Large intestine (tissue), 3 donors: Measurements from ENCODE around the gene RP9. TPM values are rescaled to one million over a fixed set of nuclear protein-coding genes. Genes with fewer than 3 reads are reported as not detected.

Experiments used
- DNase-seq, 2 donors: peaks; one replicate each; pipeline versions ENCODE4 v3.0.0 to v3.0.0-alpha.2; 2013
- H3K27ac ChIP-seq: one replicate; pipeline ENCODE4 v1.5.1; 2013; ENCODE audit warnings: low read length
- H3K27me3 ChIP-seq: 2 replicates; pipeline ENCODE4 v1.6.1; 2013; ENCODE audit warnings: low read length; ENCODE audit not compliant: control insufficient read depth, insufficient read depth
- H3K36me3 ChIP-seq: 2 replicates; pipeline ENCODE4 v1.6.1; 2013; ENCODE audit warnings: low read length; ENCODE audit not compliant: control insufficient read depth, insufficient read depth
- H3K4me1 ChIP-seq: one replicate; pipeline ENCODE4 v1.6.1; 2013; ENCODE audit warnings: low read length; ENCODE audit not compliant: control insufficient read depth, insufficient read depth
- H3K4me3 ChIP-seq: one replicate; pipeline ENCODE4 v1.5.1; 2013; ENCODE audit warnings: low read length
- H3K9me3 ChIP-seq: one replicate; pipeline ENCODE4 v1.6.1; 2013; ENCODE audit warnings: mild to moderate bottlenecking, low read depth, low read length, moderate library complexity; ENCODE audit not compliant: control insufficient read depth
- WGBS: methylation state at CpG from one replicate; pipeline ENCODE4 v1.1.5; 2013; ENCODE audit warnings: low lambda C conversion rate; ENCODE audit not compliant: insufficient coverage; 5-methylcytosine and 5-hydroxymethylcytosine counted together
- polyA plus RNA-seq: library from polyadenylated mRNA; unstranded; fragments of 120-200 nt; gene quantifications from one replicate; pipeline ENCODE4 v1.2.1, GENCODE V29; 2013

RP9 gene
- polyA plus RNA-seq, 1 donor: 19.3 TPM

DNA sequence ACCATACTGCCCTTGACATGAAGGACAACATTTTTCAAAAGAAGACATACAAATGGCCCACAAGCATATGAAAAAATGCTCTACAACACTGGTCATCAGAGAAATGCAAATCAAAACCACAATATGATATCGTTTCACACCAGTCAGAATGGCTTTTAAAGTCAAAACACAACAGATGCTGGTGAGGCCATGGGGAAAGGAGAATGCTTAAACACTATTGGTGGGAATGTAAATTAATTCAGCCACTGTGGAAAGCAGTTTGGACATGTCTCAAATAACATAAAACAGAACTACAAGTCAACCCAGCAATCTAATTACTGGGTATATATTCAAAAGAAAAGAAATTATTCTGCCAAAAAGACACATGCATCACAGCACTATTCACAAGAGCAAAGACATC is 42.4 kb downstream of the RP9 start:
- DNase-seq: no peak
- no CpG with 5 or more reads among the region's 1 CpG for WGBS
- Histone ChIP-seq H3K36me3 (no peaks in the 10 kb centered on the region), H3K27ac (no peak overlapping the region), H3K9me3 (peaks cover 18% of the 10 kb centered on the region), H3K4me3 (no peak overlapping the region), H3K4me1 (no peaks in the 10 kb centered on the region), H3K27me3 (no peaks in the 10 kb centered on the region)

DNA sequence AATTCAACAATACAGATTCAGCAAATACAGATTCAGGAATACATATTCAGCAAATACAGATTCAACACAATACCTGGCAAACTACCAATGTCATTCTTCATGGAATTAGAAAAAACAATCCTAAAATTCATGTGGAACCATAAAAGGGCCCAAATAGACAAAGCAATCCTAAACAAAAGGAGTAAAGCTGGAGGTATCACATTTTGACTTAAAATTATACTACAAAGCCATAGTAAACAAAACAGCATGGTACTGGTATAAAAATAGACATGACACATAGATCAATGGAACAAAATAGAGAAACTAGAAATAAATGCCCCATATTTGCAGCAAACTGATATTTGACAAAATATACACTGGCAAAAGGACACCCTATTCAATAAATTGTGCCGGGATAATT is 43.2 kb downstream of the RP9 start:
- no peak for DNase-seq
- Histone ChIP-seq H3K27me3 (no peaks in the 10 kb centered on the region), H3K27ac (no peak overlapping the region), H3K9me3 (peaks cover 18% of the 10 kb centered on the region), H3K4me3 (no peak overlapping the region), H3K36me3 (no peaks in the 10 kb centered on the region), H3K4me1 (peaks cover 2% of the 10 kb centered on the region)
- WGBS: 100% methylated on average over 1 of the region's 1 CpG

DNA sequence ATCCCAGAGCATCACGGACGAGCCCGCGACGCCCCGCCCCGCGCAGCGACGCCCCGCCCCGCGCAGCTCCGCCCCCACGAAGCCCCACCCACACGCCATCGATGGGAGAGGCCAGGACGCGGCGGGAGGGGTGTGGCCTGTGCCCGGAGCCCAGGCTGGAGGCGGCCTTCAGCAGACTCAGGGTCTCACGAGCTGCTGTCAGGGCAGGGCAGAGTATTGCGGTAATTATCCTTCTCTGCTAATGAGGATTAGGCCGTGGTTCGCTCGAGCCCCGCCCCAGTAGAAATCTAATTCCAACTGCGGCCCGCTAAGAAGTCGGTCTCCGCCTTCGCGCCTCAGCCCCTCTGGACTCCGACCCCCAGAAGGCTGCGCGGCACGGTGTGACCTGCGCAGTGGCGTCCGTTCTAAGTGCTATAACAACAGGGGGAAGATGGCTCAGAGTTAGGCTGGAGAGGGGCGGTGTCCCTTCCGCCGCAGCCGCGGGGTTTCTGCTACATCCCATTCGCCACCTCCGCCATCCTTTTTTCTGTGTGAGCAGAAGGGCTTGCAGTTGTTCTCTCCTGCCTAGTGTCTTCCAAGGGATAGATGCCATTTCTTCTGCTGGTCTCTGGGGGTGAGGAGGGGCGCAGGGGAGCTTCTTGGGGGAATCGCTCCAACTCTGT is 46.3 kb downstream of the RP9 start:
- DNase-seq: peak; percentile 96 to 99
- Histone ChIP-seq H3K36me3 (no peaks in the 10 kb centered on the region), H3K27me3 (no peaks in the 10 kb centered on the region), H3K27ac (peak overlapping the region; percentile 98), H3K9me3 (peaks cover 11% of the 10 kb centered on the region), H3K4me1 (peaks cover 2% of the 10 kb centered on the region), H3K4me3 (peak overlapping the region; percentile 62)
- WGBS: no CpG with 5 or more reads among the region's 50 CpGs

DNA sequence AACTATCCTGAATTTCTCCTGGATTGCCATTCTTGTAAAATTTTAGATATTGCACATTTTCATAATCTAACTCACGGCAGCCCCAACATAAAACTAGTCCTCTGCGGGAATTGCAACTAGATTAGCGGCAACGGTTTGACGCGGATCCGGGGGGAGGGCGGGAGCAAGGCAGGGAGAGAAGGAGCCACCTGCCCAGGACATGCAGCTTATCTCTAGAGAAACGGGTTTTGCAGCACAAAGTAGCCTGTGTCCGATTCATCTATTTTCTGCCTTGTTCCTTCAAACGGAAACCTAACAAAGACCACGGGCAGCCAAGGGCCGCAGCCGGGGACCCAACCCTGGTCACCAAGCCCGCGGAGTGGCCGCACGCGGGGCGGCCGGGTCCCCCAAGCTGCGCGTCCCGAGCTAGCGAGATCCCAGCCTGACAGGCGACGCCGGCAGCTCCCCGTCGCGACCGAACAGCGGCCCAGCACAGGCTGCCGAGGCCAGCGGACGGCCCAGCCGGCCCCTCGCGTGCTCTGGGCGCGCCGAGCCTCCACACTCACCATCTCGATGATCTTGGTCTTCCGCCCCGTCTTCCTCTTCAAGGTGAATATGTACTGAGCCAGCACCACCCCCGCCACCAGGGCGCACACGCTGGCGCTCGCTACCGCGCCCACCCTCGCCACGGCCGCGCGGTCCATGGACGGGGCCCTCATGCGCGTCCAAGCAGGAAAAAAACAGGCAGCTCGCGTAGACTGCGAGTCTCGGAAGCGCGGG is 47.0 kb downstream of the RP9 start, which contains the start of gene NT5C3A:
Gene NT5C3A, minus strand, starts transcription at position 754 of the 759 bp plus-strand sequence. Its CDS starts 71 bp downstream, at position 683.
- H3K36me3 ChIP-seq: no peaks in the 10 kb centered on the region
- no CpG with 5 or more reads among the region's 66 CpGs for WGBS
- H3K4me3 ChIP-seq: peak within 1 kb of the TSS; percentile 62
- no peaks in the 10 kb centered on the region for H3K27me3 ChIP-seq
- peaks cover 2% of the 10 kb centered on the region for H3K4me1 ChIP-seq
- H3K9me3 ChIP-seq: peaks cover 11% of the 10 kb centered on the region
- H3K27ac ChIP-seq: peak within 1 kb of the TSS; percentile 98
- DNase-seq: peak in 1 of 2 donors; percentile 74

DNA sequence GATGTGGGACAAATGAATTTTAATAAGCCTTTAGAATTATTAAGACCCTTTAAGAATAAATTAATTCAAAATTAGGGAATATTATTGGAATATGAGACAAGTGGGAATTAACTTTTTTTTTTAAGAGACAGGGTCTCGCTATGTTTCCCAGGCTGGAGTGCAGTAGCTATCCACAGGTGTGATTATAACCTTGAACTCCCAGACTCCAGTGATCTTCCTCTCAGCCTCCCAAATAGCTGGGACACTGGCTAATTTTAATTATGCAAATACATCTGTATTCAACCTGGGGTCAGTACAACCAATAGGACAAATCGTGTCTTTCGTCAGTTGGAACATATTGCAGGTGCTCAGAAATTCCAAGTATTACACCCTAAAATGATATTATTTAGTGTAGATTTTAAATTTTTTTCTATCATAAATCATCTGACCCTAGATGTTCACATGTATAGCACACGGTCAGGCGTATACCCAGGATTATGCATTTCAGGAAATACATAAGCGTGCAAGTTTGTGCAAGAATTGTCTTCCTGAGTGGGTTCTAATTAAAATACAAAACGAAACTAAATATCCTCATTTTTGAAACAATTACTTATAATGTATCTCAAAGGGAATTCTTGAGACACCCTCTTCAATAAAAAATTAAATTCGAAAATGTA is 47.8 kb downstream of the RP9 start:
- DNase-seq: no peak
- Histone ChIP-seq H3K9me3 (peaks cover 7% of the 10 kb centered on the region), H3K27ac (peak overlapping the region; percentile 98), H3K36me3 (no peaks in the 10 kb centered on the region), H3K4me1 (peaks cover 2% of the 10 kb centered on the region), H3K4me3 (peak overlapping the region; percentile 62), H3K27me3 (no peaks in the 10 kb centered on the region)
- WGBS: 0% methylated on average over 3 of the region's 8 CpGs

DNA sequence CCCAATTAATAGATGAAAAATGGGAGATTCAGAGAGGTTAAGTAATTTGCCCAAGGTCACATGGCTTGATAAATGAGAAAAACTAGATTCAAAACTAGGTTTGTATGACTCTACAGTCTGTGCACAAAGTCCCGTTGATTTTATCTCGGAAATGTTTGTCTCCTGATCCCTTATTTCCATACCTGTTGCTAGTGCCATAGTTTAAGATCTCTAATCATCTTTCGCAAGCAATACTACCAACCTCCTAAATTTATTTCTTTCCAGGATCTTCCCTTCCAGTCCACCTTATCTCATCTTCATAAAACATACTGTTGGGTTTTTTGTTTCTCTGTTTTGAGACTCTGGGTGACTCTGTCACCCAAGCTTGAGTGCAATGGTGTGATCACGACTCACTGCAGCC is 49.6 kb downstream of the RP9 start:
- Histone ChIP-seq H3K9me3 (no peaks in the 10 kb centered on the region), H3K27ac (no peak overlapping the region), H3K4me1 (peaks cover 2% of the 10 kb centered on the region), H3K4me3 (no peak overlapping the region), H3K27me3 (no peaks in the 10 kb centered on the region), H3K36me3 (no peaks in the 10 kb centered on the region)
- no peak for DNase-seq
- 45% methylated on average over 3 of the region's 4 CpGs for WGBS

DNA sequence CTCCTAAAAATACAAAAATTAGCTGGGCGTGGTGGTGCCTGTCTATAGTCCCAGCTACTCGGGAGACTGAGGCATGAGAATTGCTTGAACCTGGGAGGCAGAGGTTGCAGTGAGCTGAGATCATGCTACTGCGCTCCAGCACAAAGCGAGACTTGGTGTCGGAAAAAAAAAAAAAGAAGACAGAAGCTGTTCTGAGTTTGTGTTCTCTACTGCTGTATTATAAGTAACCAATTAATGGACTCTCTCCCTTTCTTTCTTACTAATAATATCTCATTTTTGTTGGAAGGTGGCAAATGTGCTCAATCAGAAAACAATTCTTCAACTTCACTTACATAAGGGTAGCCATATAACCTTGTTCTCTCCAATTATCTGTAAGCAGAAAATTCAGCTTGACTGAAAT is 54.0 kb downstream of the RP9 start:
- no peak overlapping the region for H3K4me3 ChIP-seq
- H3K27me3 ChIP-seq: no peaks in the 10 kb centered on the region
- H3K9me3 ChIP-seq: no peaks in the 10 kb centered on the region
- DNase-seq: peak in 1 of 2 donors; percentile 53
- no CpG with 5 or more reads among the region's 5 CpGs for WGBS
- no peak overlapping the region for H3K27ac ChIP-seq
- H3K36me3 ChIP-seq: no peaks in the 10 kb centered on the region
- no peaks in the 10 kb centered on the region for H3K4me1 ChIP-seq

DNA sequence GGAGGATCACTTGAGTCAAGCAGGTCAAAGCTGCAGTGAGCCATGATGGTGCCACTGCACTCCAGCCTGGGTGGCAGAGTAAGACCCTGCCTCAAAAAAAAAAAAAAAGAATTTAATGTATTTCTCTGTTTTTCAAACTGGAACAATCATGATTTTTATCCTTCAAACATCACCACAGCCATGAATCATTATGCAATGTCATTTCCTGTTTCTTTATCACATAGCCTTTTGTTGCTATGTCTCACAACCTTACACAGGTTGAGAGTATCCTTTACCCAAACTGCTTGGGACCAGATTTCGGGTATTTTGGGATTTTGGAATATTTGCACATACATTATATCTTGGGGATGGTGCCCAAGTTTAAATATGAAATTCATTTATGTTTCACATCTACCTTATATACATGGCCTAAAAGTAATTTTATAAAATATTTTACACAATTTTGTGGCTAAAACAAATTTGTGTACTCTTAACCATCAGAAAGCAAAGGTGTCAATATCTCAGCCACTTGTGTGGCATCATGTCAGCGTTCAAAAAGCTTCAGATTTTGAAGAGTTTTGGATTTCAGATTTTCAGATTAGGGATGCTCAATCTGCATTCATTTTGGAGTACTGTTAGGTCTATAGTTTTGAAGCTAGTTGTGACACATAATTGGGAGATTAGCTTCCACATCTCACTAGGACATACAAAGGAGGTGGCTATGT is 54.8 kb downstream of the RP9 start:
- H3K9me3 ChIP-seq: no peaks in the 10 kb centered on the region
- no peak overlapping the region for H3K27ac ChIP-seq
- H3K4me1 ChIP-seq: no peaks in the 10 kb centered on the region
- no CpG with 5 or more reads among the region's 2 CpGs for WGBS
- H3K4me3 ChIP-seq: no peak overlapping the region
- H3K36me3 ChIP-seq: no peaks in the 10 kb centered on the region
- no peak for DNase-seq
- H3K27me3 ChIP-seq: no peaks in the 10 kb centered on the region

DNA sequence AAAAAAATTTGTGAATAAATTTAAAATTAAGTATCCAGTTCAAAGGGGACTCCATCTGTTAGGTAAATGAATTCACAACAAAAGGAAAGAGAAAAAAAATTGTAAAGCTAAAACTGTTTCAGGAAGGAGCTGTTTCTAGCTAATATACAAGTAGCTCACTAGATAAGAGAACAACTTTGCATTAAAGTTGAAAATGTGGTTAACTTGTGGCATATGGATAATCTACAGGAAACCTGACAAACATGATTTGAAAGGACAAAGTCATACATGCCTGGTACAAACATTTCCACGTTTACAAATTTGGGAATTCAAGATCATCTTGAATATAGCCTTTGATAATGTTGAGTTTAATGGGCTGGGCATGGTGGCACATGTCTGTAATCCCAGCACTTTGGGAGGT is 55.5 kb downstream of the RP9 start:
- H3K4me1 ChIP-seq: no peaks in the 10 kb centered on the region
- no peak overlapping the region for H3K27ac ChIP-seq
- no peak overlapping the region for H3K4me3 ChIP-seq
- WGBS: no CpG with 5 or more reads among the region's 1 CpG
- DNase-seq: no peak
- no peaks in the 10 kb centered on the region for H3K36me3 ChIP-seq
- H3K9me3 ChIP-seq: no peaks in the 10 kb centered on the region
- H3K27me3 ChIP-seq: no peaks in the 10 kb centered on the region
